Brain microvascular endothelial cell (primary cell): ENCODE measurements around the gene RAB8B.

Source experiments
- DNase-seq: peaks from one replicate; pipeline ENCODE4 v3.0.0-alpha.2; 2020
- H3K27ac ChIP-seq: fragments of 250-450 bp; sonication (Bioruptor Pico); 2 replicates; pipeline ENCODE4 v1.5.1; 2020; ENCODE audit warnings: mild to moderate bottlenecking, moderate library complexity
- H3K27me3 ChIP-seq: fragments of 250-450 bp; sonication (Bioruptor Pico); replicated peaks from 2 replicates; pipeline ENCODE4 v1.5.1; 2020; ENCODE audit warnings: mild to moderate bottlenecking
- H3K36me3 ChIP-seq: fragments of 250-450 bp; sonication (Bioruptor Pico); replicated peaks from 2 replicates; pipeline ENCODE4 v1.5.1; 2020; ENCODE audit warnings: mild to moderate bottlenecking
- H3K4me3 ChIP-seq: 2 replicates; pipeline ENCODE4 v1.5.1; 2011; ENCODE audit warnings: low read depth, mild to moderate bottlenecking, control low read depth, low read length, moderate library complexity
- CTCF ChIP-seq: IDR thresholded peaks from 2 replicates; pipeline ENCODE4 v1.5.1; 2011; ENCODE audit warnings: low read depth, mild to moderate bottlenecking, moderate library complexity, low read length, control low read depth, inconsistent platforms; ENCODE audit errors: missing control alignments
- in situ Hi-C: cut with HindIII; loops from 2 replicates; pipeline ENCODE4 v1.10.0; 2017; ENCODE audit warnings: low sequenced_read_pairs, low pct_ligation_motif_present

The RAB8B gene

GRCh38 chr15:63244399-63244798 lies 55.0 kb downstream of the RAB8B start:
- DNase-seq: no peak
- Histone ChIP-seq H3K27ac (peak overlapping the region; percentile 17), H3K27me3 (no peaks in the 10 kb centered on the region), H3K36me3 (no peaks in the 10 kb centered on the region), H3K4me3 (no peak overlapping the region)
- in situ Hi-C loops: no loop called here
- TF ChIP-seq CTCF: no peak

DNA sequence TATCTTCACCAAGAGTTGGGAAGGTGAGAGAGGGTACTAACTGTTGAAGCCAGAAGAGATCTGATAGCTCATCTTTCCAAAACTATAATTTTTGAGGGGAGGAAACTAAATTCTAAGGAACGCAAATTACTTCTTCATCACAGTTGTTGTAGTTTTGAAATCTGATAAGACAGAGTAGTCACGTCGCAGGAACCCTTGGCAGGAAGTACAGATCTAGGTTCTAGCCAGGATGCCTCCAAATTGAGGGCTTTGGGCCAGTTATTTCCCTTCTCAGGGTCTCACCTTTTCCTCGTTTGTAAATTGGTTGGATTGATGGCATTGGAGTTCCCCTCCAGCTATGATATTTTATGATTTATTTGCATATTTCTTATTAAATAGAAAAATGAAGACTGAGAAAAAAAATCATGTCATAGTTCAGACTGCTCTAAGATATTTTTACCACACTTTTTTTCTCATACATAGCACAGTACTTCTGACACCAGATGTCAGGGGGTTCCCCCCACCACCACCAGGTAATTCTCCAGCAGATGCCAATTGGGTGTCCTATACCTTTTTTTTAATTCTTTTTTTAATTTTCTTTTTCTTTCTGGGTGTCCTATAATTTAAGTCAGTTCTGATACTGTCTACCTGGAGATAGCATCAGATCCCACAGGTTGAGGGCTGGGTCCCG lies 55.7 kb downstream of the RAB8B start:
- Histone ChIP-seq H3K27ac (peak overlapping the region; percentile 17), H3K36me3 (no peaks in the 10 kb centered on the region), H3K27me3 (no peaks in the 10 kb centered on the region), H3K4me3 (no peak overlapping the region)
- no peak for DNase-seq
- TF ChIP-seq CTCF: no peak
- in situ Hi-C loops: no loop called here

GRCh38 chr15:63246691-63247469 lies 57.5 kb downstream of the RAB8B start:
- Histone ChIP-seq H3K4me3 (no peak overlapping the region), H3K27ac (peak overlapping the region; percentile 37), H3K27me3 (no peaks in the 10 kb centered on the region), H3K36me3 (no peaks in the 10 kb centered on the region)
- peak; percentile 36 for DNase-seq
- no peak for TF ChIP-seq CTCF
- in situ Hi-C loops: no loop called here

GRCh38 chr15:63250312-63250965 lies 61.0 kb downstream of the RAB8B start:
- no peaks in the 10 kb centered on the region for H3K27me3 ChIP-seq
- H3K4me3 ChIP-seq: no peak overlapping the region
- no peak for TF ChIP-seq CTCF
- DNase-seq: peak; percentile 97
- H3K27ac ChIP-seq: peak overlapping the region; percentile 93
- in situ Hi-C loops: no loop called here
- no peaks in the 10 kb centered on the region for H3K36me3 ChIP-seq

GRCh38 chr15:63251701-63252100 lies 62.3 kb downstream of the RAB8B start:
- H3K36me3 ChIP-seq: no peaks in the 10 kb centered on the region
- DNase-seq: no peak
- no peak overlapping the region for H3K4me3 ChIP-seq
- TF ChIP-seq CTCF: no peak
- peak overlapping the region; percentile 93 for H3K27ac ChIP-seq
- no peaks in the 10 kb centered on the region for H3K27me3 ChIP-seq
- in situ Hi-C loops: no loop called here
